Gastroesophageal sphincter (tissue), 3 donors: Measurements from ENCODE around the gene S1PR1.

Experiments used
- POLR2A ChIP-seq, 2 donors: fragments of 450-650 bp; IDR thresholded peaks; one replicate each; pipeline ENCODE4 v1.6.1; 2017; ENCODE audit warnings: antibody characterized with exemption in 2 of 2, mild to moderate bottlenecking in 2 of 2, moderate library complexity in 1 of 2
- POLR2AphosphoS5 ChIP-seq: sonication (generic); formaldehyde crosslinking; IDR thresholded peaks from one replicate; pipeline ENCODE4 v1.6.1; 2017; ENCODE audit warnings: antibody characterized with exemption
- TF ChIP-seq, protein P1 (sequence below), 4 experiments: fragments of 200-600 bp in 2 of 4; fragments of 450-650 bp in 2 of 4; sonication (generic) in 1 of 4; IDR thresholded peaks; one replicate each; pipeline ENCODE4 v1.5.1; 2017 to 2019; ENCODE audit warnings: antibody characterized with exemption in 4 of 4, mild to moderate bottlenecking in 2 of 4, moderate library complexity in 2 of 4

DNA sequence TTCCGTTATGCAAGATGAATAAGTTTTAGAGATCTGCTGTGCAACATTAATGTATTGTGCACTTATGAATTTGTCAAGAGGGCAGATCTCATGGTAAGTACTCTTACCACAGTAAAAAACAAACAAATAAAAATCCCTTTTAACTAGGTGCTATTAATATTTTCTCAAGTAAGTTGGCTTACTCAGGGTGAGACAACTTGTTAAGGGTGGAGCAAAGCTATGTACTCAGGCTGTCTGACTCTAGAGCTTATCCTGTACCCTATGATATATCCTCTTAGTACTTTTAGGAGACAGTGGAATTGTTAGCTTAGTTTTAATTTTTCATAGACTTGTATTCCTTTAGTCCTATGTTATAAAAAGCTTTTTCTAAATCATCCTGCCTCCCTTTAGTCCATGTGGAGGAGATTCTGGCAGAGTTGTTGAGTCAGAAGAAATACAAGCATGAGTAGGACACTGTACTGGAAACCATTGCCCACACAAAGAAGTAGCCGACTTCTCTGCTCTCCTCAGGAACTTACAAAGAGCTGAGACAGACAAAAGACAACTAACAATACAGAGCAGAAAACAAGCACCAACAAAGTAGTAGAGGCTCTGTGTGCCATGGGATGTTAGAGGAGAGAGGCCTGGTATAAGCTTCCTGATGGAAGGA lies 49.2 kb downstream of the S1PR1 start:
- TF ChIP-seq, protein P1, sequence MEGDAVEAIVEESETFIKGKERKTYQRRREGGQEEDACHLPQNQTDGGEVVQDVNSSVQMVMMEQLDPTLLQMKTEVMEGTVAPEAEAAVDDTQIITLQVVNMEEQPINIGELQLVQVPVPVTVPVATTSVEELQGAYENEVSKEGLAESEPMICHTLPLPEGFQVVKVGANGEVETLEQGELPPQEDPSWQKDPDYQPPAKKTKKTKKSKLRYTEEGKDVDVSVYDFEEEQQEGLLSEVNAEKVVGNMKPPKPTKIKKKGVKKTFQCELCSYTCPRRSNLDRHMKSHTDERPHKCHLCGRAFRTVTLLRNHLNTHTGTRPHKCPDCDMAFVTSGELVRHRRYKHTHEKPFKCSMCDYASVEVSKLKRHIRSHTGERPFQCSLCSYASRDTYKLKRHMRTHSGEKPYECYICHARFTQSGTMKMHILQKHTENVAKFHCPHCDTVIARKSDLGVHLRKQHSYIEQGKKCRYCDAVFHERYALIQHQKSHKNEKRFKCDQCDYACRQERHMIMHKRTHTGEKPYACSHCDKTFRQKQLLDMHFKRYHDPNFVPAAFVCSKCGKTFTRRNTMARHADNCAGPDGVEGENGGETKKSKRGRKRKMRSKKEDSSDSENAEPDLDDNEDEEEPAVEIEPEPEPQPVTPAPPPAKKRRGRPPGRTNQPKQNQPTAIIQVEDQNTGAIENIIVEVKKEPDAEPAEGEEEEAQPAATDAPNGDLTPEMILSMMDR (IDR thresholded peaks at IDR 0.05), result no peak
- TF ChIP-seq POLR2AphosphoS5 (no peak), POLR2A (IDR thresholded peaks at IDR 0.05) (no peak)
